AG09319 (cell line): ENCODE measurements around the gene PRKCQ.

Experiments
- DNase-seq: peaks from one replicate; pipeline ENCODE4 v3.0.0-alpha.2; 2010; ENCODE audit warnings: low read depth; ENCODE audit errors: extremely low read depth
- TF ChIP-seq, protein P1 (sequence below): IDR thresholded peaks from 2 replicates; pipeline ENCODE4 v1.5.1; 2011; ENCODE audit warnings: low read depth, mild to moderate bottlenecking, inconsistent platforms, low read length, moderate library complexity

Gene PRKCQ

GRCh38 chr10:6516281-6516928 lies 63.7 kb downstream of the PRKCQ start:
- TF ChIP-seq, protein P1, sequence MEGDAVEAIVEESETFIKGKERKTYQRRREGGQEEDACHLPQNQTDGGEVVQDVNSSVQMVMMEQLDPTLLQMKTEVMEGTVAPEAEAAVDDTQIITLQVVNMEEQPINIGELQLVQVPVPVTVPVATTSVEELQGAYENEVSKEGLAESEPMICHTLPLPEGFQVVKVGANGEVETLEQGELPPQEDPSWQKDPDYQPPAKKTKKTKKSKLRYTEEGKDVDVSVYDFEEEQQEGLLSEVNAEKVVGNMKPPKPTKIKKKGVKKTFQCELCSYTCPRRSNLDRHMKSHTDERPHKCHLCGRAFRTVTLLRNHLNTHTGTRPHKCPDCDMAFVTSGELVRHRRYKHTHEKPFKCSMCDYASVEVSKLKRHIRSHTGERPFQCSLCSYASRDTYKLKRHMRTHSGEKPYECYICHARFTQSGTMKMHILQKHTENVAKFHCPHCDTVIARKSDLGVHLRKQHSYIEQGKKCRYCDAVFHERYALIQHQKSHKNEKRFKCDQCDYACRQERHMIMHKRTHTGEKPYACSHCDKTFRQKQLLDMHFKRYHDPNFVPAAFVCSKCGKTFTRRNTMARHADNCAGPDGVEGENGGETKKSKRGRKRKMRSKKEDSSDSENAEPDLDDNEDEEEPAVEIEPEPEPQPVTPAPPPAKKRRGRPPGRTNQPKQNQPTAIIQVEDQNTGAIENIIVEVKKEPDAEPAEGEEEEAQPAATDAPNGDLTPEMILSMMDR: no peak
- no peak for DNase-seq

GRCh38 chr10:6514844-6515780 lies 65.0 kb downstream of the PRKCQ start:
- TF ChIP-seq, protein P1: no peak
- DNase-seq: no peak

DNA sequence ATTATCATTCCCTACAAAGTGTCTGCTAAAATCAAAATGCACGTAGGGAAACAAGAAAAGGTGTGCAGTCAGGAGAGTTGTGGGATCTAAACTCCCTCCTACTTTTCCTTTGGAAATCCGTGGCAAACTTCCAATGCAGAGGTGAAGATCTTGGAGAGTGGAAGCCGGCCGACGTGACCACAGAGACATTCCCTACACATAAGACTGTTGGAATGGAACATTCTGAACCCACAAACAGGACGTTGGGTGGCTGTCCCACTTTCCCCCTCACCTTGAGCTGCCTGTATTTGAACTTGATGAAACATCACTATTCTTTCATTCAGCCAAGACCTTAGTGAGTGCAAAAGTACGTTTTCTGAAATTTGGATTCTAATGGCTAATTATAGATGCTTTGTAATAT lies 65.9 kb downstream of the PRKCQ start:
- TF ChIP-seq, protein P1: no peak
- no peak for DNase-seq

- TF ChIP-seq, protein P1: no peak
- no peak for DNase-seq
These were observed 66.6 kb downstream of the PRKCQ start for GRCh38 chr10:6513476-6513875.

GRCh38 chr10:6512182-6512581 lies 67.9 kb downstream of the PRKCQ start:
- DNase-seq: no peak
- TF ChIP-seq, protein P1: no peak

DNA sequence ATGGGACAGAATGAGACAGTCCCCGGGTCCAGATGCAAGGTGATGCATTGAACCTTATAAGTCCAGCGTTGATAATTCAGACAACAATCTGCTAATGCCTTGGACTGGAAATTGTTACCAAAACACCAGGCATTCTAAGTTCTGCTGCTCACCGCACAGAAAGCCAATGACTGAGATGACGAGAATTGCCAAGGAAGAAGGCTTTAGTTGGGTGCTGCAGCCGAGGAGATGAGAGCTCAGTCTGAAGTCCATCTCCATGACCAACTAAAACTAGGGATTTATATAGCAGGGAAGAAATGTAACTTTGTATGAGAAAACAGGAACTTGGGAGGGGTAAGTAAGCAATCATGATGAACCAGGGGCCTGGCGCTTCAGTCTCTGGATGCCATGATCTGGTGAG lies 68.7 kb downstream of the PRKCQ start:
- TF ChIP-seq, protein P1: no peak
- no peak for DNase-seq

DNA sequence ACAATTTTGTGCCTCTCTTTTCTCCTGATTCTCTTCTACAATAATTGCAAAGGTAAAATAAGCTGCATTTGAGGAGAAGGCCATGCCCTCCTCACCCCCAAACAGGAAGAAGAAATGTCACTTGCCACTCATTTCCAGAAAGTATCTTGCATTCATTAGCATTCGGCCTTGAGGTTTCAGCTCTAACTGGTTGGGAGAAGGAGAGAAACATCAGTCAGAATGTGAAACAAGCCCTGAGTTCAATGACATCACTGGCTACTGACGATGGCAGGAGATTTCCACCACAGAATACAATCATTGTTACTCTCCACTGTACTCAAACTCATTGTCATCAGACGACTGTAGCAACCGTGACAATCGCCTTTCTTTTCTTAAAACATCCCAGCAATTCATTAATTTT lies 72.8 kb downstream of the PRKCQ start:
- TF ChIP-seq, protein P1: no peak
- no peak for DNase-seq
